HepG2 (cell line): ENCODE data around the gene ABHD11. TPM values are rescaled to one million over a fixed set of nuclear protein-coding genes. Genes with fewer than 3 reads are reported as not detected.

Source experiments
- ATAC-seq: fragments of 200-7000 bp; cut with Tn5 transposase; 3 replicates; pipeline ENCODE4 v1.9.1; 2020; ENCODE audit warnings: mild to moderate bottlenecking, moderate library complexity
- BruUV-seq: library from RNA; stranded (reverse); fragments of 400-500 nt; replicated peaks from 2 replicates; lab custom pipeline; 2021; lab: Mats Ljungman, UMichigan
- CTCF ChIA-PET: fragments of 300-600 bp; formaldehyde crosslinking; extraction: SDS; loops from one replicate; lab custom pipeline; 2021; ENCODE audit warnings: low total read pairs, inconsistent platforms, low intra/inter-chr PET ratio; lab: Yijun Ruan, JAX
- POLR2A ChIA-PET: fragments of 350-600 bp; sonication (Branson Sonifier 250); formaldehyde crosslinking; loops from one replicate; lab custom pipeline; 2020; ENCODE audit warnings: antibody characterized with exemption, inconsistent platforms; lab: Yijun Ruan, JAX
- DNase-seq: peaks from one replicate; pipeline ENCODE4 v3.0.0-alpha.2; 2015; ENCODE audit warnings: low spot score
- FAIRE-seq: peaks from 3 replicates; lab custom pipeline; 2011; peaks lifted over from hg19 to GRCh38; lab: Jason Lieb, UNC
- H2AFZ ChIP-seq: one replicate; pipeline ENCODE4 v1.6.1; 2011; ENCODE audit warnings: low read length, inconsistent platforms
- H3K27ac ChIP-seq: fragments of 300-600 bp; 3 replicates; pipeline ENCODE4 v1.8.0; 2011; ENCODE audit warnings: mixed run types, mild to moderate bottlenecking, mixed read lengths, low read length, inconsistent platforms; ENCODE audit not compliant: insufficient read depth; ENCODE audit errors: extremely low read length
- H3K27me3 ChIP-seq, 2 experiments: fragments of 200-600 bp in 1 of 2; 2 replicates in 1 of 2; 3 replicates in 1 of 2; pipeline versions ENCODE4 v1.6.0 to v1.8.0; 2011; ENCODE audit warnings: low read length in 2 of 2, mild to moderate bottlenecking in 2 of 2, moderate library complexity in 2 of 2, inconsistent platforms in 1 of 2; ENCODE audit not compliant: insufficient read depth in 2 of 2, control insufficient read depth in 1 of 2
- H3K36me3 ChIP-seq, 2 experiments: fragments of 200-600 bp in 1 of 2; replicated peaks in 1 of 2; 2 replicates in 1 of 2; 3 replicates in 1 of 2; pipeline versions ENCODE4 v1.5.1 to v1.8.0; 2011; ENCODE audit warnings: low read length in 2 of 2, inconsistent platforms in 1 of 2; ENCODE audit not compliant: insufficient read depth in 2 of 2, control insufficient read depth in 1 of 2
- H3K4me1 ChIP-seq: 2 replicates; pipeline ENCODE4 v1.5.1; 2012; ENCODE audit warnings: low read length, inconsistent platforms; ENCODE audit not compliant: insufficient read depth
- H3K4me2 ChIP-seq: 2 replicates; pipeline ENCODE4 v1.6.0; 2011; ENCODE audit warnings: low read depth, low read length, inconsistent platforms
- H3K4me3 ChIP-seq, 3 experiments: fragments of 200-600 bp in 1 of 3; sonication (generic), shearing (Covaris generic) in 1 of 3; replicated peaks in 1 of 3; 2 replicates each; pipeline ENCODE4 v1.5.1; 2011 to 2016; ENCODE audit warnings: low read length in 3 of 3, inconsistent platforms in 2 of 3, low read depth in 2 of 3, mild to moderate bottlenecking in 2 of 3, control low read depth in 1 of 3, mixed read lengths in 1 of 3; ENCODE audit not compliant: insufficient read depth in 1 of 3
- H3K79me2 ChIP-seq: one replicate; pipeline ENCODE4 v1.6.1; 2011; ENCODE audit warnings: low read length, inconsistent platforms; ENCODE audit not compliant: insufficient read depth
- H3K9ac ChIP-seq: 2 replicates; pipeline ENCODE4 v1.6.0; 2011; ENCODE audit warnings: mild to moderate bottlenecking, low read depth, low read length, inconsistent platforms; ENCODE audit not compliant: insufficient read depth
- H3K9me3 ChIP-seq: 2 replicates; pipeline ENCODE4 v1.5.1; 2012; ENCODE audit warnings: mild to moderate bottlenecking, low read length
- H4K20me1 ChIP-seq: 2 replicates; pipeline ENCODE4 v1.6.0; 2011; ENCODE audit warnings: inconsistent platforms, mild to moderate bottlenecking, low read length, moderate library complexity; ENCODE audit not compliant: insufficient read depth
- GATAD2A ChIP-seq: IDR thresholded peaks from 2 replicates; pipeline ENCODE4 v1.6.1; 2016
- KLF13 ChIP-seq: sonication (generic); formaldehyde crosslinking; IDR thresholded peaks from 2 replicates; pipeline ENCODE4 v1.4.0; 2020; ENCODE audit warnings: mild to moderate bottlenecking, missing genetic modification reagents
- MTF2 ChIP-seq: sonication (generic); formaldehyde crosslinking; IDR thresholded peaks from 2 replicates; pipeline ENCODE4 v1.5.0; 2020; ENCODE audit warnings: missing genetic modification reagents, borderline replicate concordance
- MXD4 ChIP-seq: IDR thresholded peaks from 2 replicates; pipeline ENCODE4 v1.6.1; 2016; ENCODE audit warnings: mild to moderate bottlenecking, missing biosample characterization, missing genetic modification reagents
- ZMYM4 ChIP-seq: sonication (generic); formaldehyde crosslinking; IDR thresholded peaks from 2 replicates; pipeline ENCODE4 v1.8.1; 2023; ENCODE audit warnings: mild to moderate bottlenecking, missing genetic modification reagents
- ZNF10 ChIP-seq: sonication (generic); formaldehyde crosslinking; IDR thresholded peaks from 2 replicates; pipeline ENCODE4 v1.4.0; 2020; ENCODE audit warnings: mild to moderate bottlenecking, low read depth, missing genetic modification reagents, borderline replicate concordance
- ZNF546 ChIP-seq: sonication (generic); formaldehyde crosslinking; conservative IDR thresholded peaks from 2 replicates; pipeline ENCODE4 v1.8.1; 2023; ENCODE audit warnings: mild to moderate bottlenecking, missing genetic modification reagents
- ZSCAN31 ChIP-seq: sonication (generic); formaldehyde crosslinking; IDR thresholded peaks from 2 replicates; pipeline ENCODE4 v1.5.0; 2020; ENCODE audit warnings: low read depth, mild to moderate bottlenecking, missing genetic modification reagents
- WGBS: methylation state at CpG from one replicate; pipeline ENCODE4 v1.1.6; 2017; ENCODE audit warnings: low lambda C conversion rate; 5-methylcytosine and 5-hydroxymethylcytosine counted together
- in situ Hi-C: cut with HindIII; loops from 2 replicates; pipeline ENCODE4 v1.10.0; 2017; ENCODE audit warnings: low pct_unique_long_range_greater_than_20kb; ENCODE audit not compliant: extremely low pct_ligation_motif_present
- intact Hi-C: fragments of 100-400 bp; cut with micrococcal nuclease; formaldehyde crosslinking; loops from one replicate; pipeline ENCODE4 v1.10.0; 2022; ENCODE audit not compliant: unreplicated experiment
- polyA plus RNA-seq, 8 experiments: library from polyadenylated mRNA; depleted of rRNA in 3 of 8; stranded (reverse) in 7 of 8; unstranded in 1 of 8; fragments of >200 nt; fragmentation: Illumina TruSeq in 4 of 8; extraction: Trizol in 4 of 8; gene quantifications; 2 replicates each; pipeline versions ENCODE4 v1.2.1 to v1.2.3, GENCODE V29; 2011 to 2016; ENCODE audit warnings: low read depth in 4 of 8, missing spikeins in 1 of 8, mixed read lengths in 1 of 8; ENCODE audit not compliant: insufficient read depth in 1 of 8
- total RNA-seq, 5 experiments: library from RNA; depleted of rRNA; stranded (reverse); fragments of >200 nt; fragmentation: Illumina TruSeq; extraction: Trizol; gene quantifications; 2 replicates each; pipeline ENCODE4 v1.2.3, GENCODE V29; 2016; ENCODE audit warnings: low read depth in 1 of 5

Gene ABHD11
- total and polyA plus RNA-seq, 2 of the 13 experiments (the other 11 are each of a cell fraction or from before 2014, with no cell fraction given), result 7.0 to 8.1 TPM

DNA sequence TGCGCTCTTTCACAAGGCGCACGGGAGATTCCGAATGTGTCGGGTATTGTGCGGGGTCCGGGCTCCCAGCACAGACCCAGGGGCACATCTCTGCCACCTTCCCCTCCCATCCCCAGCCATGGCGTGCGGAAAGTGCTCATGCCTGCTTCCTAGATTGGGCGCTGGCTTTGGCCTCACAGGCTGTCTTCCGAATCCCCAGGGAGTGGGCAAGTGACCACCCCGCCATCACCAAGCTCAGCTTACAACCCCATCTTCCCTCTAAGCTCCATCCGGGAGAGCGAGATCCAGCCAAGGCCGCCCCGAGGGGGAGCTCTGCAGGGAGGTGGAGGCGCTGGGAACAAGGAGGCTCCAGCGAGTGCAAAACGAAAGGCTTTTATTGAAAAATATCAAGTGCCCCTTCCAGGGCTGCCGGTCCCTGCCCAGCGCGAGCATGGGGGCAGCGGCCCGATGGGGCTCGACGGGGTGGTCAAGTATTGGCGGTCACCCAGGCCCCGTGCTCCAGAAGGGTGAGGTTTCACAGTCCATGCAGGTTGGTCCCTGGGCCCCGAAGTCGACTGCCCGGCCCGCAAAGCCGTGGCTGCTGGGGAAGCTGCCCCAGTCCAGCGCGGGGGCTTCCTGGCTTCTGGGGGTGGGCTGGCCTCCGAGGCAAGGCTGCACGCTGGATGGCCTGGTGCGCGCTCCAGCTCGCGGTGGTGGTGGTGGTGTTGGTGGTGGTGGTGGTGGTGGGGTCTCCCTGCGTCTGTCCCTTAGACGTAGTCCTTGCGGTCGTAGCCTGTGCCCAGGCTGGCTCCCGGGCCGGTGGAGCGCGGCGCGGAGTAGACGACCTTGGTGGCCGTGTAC is 30.3 kb upstream of the ABHD11 start:
- intact Hi-C loops (no loop called here), in situ Hi-C loops (no loop called here)
- ChIA-PET POLR2A (no interaction called here), CTCF (no interaction called here)
- no peaks in the 10 kb centered on the region for H3K79me2 ChIP-seq
- TF ChIP-seq MTF2 (CRISPR knock-in tag) (no peak), ZNF546 (CRISPR knock-in tag) (no peak), GATAD2A (CRISPR knock-in tag) (no peak), ZNF10 (CRISPR knock-in tag) (no peak), KLF13 (no peak), ZMYM4 (CRISPR knock-in tag) (no peak), MXD4 (CRISPR knock-in tag) (no peak), ZSCAN31 (CRISPR knock-in tag) (no peak)
- H3K9me3 ChIP-seq, result no peaks in the 10 kb centered on the region
- no peak overlapping the region for H3K27ac ChIP-seq
- H4K20me1 ChIP-seq, result no peaks in the 10 kb centered on the region
- no peaks in the 10 kb centered on the region for H3K36me3 ChIP-seq
- FAIRE-seq, result no peak
- no peak overlapping the region; a peak in 1 of 6 replicates for H3K4me3 ChIP-seq
- H3K27me3 ChIP-seq, result peaks cover 0 to 2% of the 10 kb centered on the region in 2 experiments; a peak in 2 of 5 replicates
- peaks cover 27% of the 10 kb centered on the region for H3K4me1 ChIP-seq
- no peak overlapping the region for H3K9ac ChIP-seq
- no TSS peak for BruUV-seq
- no peak overlapping the region for H2AFZ ChIP-seq
- no peak for ATAC-seq
- no peak overlapping the region for H3K4me2 ChIP-seq
- 80% methylated on average over 22 of the region's 53 CpGs for WGBS
- DNase-seq, result no peak
